GM12878 (cell line): ENCODE measurements around the gene AADAC. TPM values are rescaled to one million over a fixed set of nuclear protein-coding genes. Genes with fewer than 3 reads are reported as not detected.

Experiments used
- BRCA1 ChIP-seq: IDR thresholded peaks from 2 replicates; pipeline ENCODE4 v1.6.1; 2011; ENCODE audit warnings: low read depth, low read length, improper control_type of control experiment
- CHD2 ChIP-seq: IDR thresholded peaks from 2 replicates; pipeline ENCODE4 v1.6.1; 2011; ENCODE audit warnings: low read depth, low read length, improper control_type of control experiment, borderline replicate concordance
- HCFC1 ChIP-seq: fragments of 150-350 bp; IDR thresholded peaks from 2 replicates; pipeline ENCODE4 v1.6.1; 2014; ENCODE audit warnings: low read length
- HDGF ChIP-seq: fragments of 450-650 bp; IDR thresholded peaks from 2 replicates; pipeline ENCODE4 v1.6.1; 2016; ENCODE audit warnings: antibody characterized with exemption
- JUND ChIP-seq: IDR thresholded peaks from 2 replicates; pipeline ENCODE4 v1.6.1; 2012; ENCODE audit warnings: low read depth, mild to moderate bottlenecking, low read length, improper control_type of control experiment, moderate library complexity
- KAT2A ChIP-seq: conservative IDR thresholded peaks from 2 replicates; pipeline ENCODE4 v1.6.1; 2011; ENCODE audit warnings: low read depth, low read length; ENCODE audit not compliant: control insufficient read depth
- MTA3 ChIP-seq: IDR thresholded peaks from 2 replicates; pipeline ENCODE4 v1.6.1; 2012; ENCODE audit warnings: low read length, inconsistent platforms, borderline replicate concordance
- NR2F1 ChIP-seq: fragments of 450-650 bp; conservative IDR thresholded peaks from 2 replicates; pipeline ENCODE4 v1.6.1; 2017; ENCODE audit warnings: mild to moderate bottlenecking
- POLR2AphosphoS5 ChIP-seq: IDR thresholded peaks from 2 replicates; pipeline ENCODE4 v1.6.1; 2011; ENCODE audit warnings: mild to moderate bottlenecking, low read length, inconsistent platforms
- RB1 ChIP-seq: fragments of 450-650 bp; formaldehyde crosslinking; IDR thresholded peaks from 2 replicates; pipeline ENCODE4 v1.6.1; 2017; ENCODE audit warnings: mild to moderate bottlenecking, borderline replicate concordance
- RFX5 ChIP-seq: IDR thresholded peaks from 2 replicates; pipeline ENCODE4 v1.6.1; 2011; ENCODE audit warnings: low read depth, low read length, improper control_type of control experiment
- TAF1 ChIP-seq: IDR thresholded peaks from 2 replicates; pipeline ENCODE4 v1.6.1; 2011; ENCODE audit warnings: mild to moderate bottlenecking, low read depth, low read length, borderline replicate concordance
- TBL1XR1 ChIP-seq: IDR thresholded peaks from 2 replicates; pipeline ENCODE4 v1.6.1; 2012; ENCODE audit warnings: low read depth, low read length, improper control_type of control experiment
- ZNF217 ChIP-seq: fragments of 450-650 bp; IDR thresholded peaks from 2 replicates; pipeline ENCODE4 v1.6.1; 2017; ENCODE audit warnings: antibody characterized with exemption, mild to moderate bottlenecking
- polyA plus RNA-seq, 11 experiments: library from polyadenylated mRNA; depleted of rRNA in 4 of 11; unstranded in 6 of 11; stranded (reverse) in 5 of 11; fragments of >200 nt; fragmentation: Nextera tagmentation in 4 of 11; fragmentation: Illumina TruSeq in 1 of 11; extraction: Ambion mirVana in 4 of 11; extraction: Trizol in 1 of 11; gene quantifications; 1 replicate in 1 of 11; 2 replicates in 10 of 11; pipeline versions ENCODE4 v1.2.1 to v1.2.3, GENCODE V29; 2011 to 2016; ENCODE audit warnings: inconsistent platforms in 2 of 11, missing spikeins in 2 of 11, low read depth in 1 of 11
- total RNA-seq, 4 experiments: library from RNA; depleted of rRNA in 3 of 4; stranded (reverse); fragments of >200 nt in 3 of 4; fragmentation: Illumina TruSeq in 1 of 4; extraction: Trizol in 1 of 4; gene quantifications; 2 replicates each; pipeline versions ENCODE4 v1.2.1 to v1.2.3, GENCODE V29; 2013 to 2021
- TF ChIP-seq, protein P1 (sequence below): fragments of 450-650 bp; IDR thresholded peaks from 2 replicates; pipeline ENCODE4 v1.6.1; 2016; ENCODE audit warnings: mild to moderate bottlenecking
- TF ChIP-seq, protein P2 (sequence below): fragments of 450-650 bp; formaldehyde crosslinking; IDR thresholded peaks from 2 replicates; pipeline ENCODE4 v1.4.0; 2020; ENCODE audit warnings: mild to moderate bottlenecking, moderate library complexity
- TF ChIP-seq, protein P3 (sequence below): fragments of 450-650 bp; IDR thresholded peaks from 2 replicates; pipeline ENCODE4 v1.6.1; 2017; ENCODE audit warnings: borderline replicate concordance
- TF ChIP-seq, protein P4 (sequence below): IDR thresholded peaks from 2 replicates; pipeline ENCODE4 v1.6.1; 2012; ENCODE audit warnings: mild to moderate bottlenecking, low read depth, low read length
- TF ChIP-seq, protein P5 (sequence below): fragments of 450-650 bp; IDR thresholded peaks from 2 replicates; pipeline ENCODE4 v1.6.1; 2016; ENCODE audit warnings: mild to moderate bottlenecking

Gene AADAC
- total and polyA plus RNA-seq, 10 of the 15 experiments (the other 5 are each of a cell fraction or from before 2014, with no cell fraction given), result 0.13 TPM; not detected in 9

DNA sequence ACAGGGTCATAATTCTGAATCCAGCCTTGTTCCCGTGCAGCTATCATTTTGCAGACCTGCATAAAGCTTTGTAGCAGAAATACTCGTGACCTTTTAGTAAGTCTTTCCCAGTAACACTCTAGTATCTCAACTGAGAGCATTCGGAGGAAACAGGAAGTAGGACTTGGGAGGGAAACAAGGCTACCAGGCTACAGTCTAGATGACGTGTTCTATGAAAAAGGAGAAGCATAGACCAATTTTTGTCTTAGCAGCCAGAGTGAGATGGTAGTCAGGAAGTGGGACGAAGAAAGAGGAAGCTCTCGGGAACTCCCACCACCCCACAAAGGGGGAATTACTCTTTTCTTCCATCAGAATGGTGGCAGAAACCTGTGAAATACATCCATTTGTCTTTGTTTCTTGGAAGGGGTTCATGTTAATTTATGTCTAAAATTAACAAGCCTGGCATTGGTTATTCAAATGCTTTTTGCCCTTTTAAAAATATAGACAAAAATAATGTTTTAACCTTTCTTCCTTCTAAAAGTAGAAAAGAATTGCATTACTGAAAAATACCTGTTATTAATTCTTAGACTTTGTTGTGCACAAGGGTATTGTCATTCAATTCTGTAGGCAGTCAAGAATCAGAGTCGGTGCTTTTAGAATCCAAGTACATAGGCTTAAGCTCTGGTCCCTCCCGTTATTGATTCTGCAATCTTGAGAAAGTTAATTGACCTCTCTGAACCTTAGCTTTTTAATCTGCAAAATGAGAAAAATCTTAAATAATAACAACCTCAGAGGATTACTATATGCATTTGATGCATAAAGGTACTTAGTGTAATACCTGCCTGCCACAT lies 57.9 kb downstream of the AADAC start (continued):
- TF ChIP-seq, protein P1, sequence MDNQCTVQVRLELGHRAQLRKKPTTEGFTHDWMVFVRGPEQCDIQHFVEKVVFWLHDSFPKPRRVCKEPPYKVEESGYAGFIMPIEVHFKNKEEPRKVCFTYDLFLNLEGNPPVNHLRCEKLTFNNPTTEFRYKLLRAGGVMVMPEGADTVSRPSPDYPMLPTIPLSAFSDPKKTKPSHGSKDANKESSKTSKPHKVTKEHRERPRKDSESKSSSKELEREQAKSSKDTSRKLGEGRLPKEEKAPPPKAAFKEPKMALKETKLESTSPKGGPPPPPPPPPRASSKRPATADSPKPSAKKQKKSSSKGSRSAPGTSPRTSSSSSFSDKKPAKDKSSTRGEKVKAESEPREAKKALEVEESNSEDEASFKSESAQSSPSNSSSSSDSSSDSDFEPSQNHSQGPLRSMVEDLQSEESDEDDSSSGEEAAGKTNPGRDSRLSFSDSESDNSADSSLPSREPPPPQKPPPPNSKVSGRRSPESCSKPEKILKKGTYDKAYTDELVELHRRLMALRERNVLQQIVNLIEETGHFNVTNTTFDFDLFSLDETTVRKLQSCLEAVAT, result no peak
- TF ChIP-seq POLR2AphosphoS5 (no peak), TAF1 (no peak), HDGF (no peak), RFX5 (no peak), NR2F1 (no peak), HCFC1 (no peak), TBL1XR1 (no peak), JUND (no peak), BRCA1 (no peak), RB1 (no peak), MTA3 (no peak), CHD2 (no peak), ZNF217 (no peak), KAT2A (no peak)
- TF ChIP-seq, protein P2, sequence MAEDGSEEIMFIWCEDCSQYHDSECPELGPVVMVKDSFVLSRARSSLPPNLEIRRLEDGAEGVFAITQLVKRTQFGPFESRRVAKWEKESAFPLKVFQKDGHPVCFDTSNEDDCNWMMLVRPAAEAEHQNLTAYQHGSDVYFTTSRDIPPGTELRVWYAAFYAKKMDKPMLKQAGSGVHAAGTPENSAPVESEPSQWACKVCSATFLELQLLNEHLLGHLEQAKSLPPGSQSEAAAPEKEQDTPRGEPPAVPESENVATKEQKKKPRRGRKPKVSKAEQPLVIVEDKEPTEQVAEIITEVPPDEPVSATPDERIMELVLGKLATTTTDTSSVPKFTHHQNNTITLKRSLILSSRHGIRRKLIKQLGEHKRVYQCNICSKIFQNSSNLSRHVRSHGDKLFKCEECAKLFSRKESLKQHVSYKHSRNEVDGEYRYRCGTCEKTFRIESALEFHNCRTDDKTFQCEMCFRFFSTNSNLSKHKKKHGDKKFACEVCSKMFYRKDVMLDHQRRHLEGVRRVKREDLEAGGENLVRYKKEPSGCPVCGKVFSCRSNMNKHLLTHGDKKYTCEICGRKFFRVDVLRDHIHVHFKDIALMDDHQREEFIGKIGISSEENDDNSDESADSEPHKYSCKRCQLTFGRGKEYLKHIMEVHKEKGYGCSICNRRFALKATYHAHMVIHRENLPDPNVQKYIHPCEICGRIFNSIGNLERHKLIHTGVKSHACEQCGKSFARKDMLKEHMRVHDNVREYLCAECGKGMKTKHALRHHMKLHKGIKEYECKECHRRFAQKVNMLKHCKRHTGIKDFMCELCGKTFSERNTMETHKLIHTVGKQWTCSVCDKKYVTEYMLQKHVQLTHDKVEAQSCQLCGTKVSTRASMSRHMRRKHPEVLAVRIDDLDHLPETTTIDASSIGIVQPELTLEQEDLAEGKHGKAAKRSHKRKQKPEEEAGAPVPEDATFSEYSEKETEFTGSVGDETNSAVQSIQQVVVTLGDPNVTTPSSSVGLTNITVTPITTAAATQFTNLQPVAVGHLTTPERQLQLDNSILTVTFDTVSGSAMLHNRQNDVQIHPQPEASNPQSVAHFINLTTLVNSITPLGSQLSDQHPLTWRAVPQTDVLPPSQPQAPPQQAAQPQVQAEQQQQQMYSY (CRISPR knock-in tag), result no peak
- TF ChIP-seq, protein P3, sequence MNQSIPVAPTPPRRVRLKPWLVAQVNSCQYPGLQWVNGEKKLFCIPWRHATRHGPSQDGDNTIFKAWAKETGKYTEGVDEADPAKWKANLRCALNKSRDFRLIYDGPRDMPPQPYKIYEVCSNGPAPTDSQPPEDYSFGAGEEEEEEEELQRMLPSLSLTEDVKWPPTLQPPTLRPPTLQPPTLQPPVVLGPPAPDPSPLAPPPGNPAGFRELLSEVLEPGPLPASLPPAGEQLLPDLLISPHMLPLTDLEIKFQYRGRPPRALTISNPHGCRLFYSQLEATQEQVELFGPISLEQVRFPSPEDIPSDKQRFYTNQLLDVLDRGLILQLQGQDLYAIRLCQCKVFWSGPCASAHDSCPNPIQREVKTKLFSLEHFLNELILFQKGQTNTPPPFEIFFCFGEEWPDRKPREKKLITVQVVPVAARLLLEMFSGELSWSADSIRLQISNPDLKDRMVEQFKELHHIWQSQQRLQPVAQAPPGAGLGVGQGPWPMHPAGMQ, result no peak
- TF ChIP-seq, protein P4, sequence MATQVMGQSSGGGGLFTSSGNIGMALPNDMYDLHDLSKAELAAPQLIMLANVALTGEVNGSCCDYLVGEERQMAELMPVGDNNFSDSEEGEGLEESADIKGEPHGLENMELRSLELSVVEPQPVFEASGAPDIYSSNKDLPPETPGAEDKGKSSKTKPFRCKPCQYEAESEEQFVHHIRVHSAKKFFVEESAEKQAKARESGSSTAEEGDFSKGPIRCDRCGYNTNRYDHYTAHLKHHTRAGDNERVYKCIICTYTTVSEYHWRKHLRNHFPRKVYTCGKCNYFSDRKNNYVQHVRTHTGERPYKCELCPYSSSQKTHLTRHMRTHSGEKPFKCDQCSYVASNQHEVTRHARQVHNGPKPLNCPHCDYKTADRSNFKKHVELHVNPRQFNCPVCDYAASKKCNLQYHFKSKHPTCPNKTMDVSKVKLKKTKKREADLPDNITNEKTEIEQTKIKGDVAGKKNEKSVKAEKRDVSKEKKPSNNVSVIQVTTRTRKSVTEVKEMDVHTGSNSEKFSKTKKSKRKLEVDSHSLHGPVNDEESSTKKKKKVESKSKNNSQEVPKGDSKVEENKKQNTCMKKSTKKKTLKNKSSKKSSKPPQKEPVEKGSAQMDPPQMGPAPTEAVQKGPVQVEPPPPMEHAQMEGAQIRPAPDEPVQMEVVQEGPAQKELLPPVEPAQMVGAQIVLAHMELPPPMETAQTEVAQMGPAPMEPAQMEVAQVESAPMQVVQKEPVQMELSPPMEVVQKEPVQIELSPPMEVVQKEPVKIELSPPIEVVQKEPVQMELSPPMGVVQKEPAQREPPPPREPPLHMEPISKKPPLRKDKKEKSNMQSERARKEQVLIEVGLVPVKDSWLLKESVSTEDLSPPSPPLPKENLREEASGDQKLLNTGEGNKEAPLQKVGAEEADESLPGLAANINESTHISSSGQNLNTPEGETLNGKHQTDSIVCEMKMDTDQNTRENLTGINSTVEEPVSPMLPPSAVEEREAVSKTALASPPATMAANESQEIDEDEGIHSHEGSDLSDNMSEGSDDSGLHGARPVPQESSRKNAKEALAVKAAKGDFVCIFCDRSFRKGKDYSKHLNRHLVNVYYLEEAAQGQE, result no peak
- TF ChIP-seq, protein P5, sequence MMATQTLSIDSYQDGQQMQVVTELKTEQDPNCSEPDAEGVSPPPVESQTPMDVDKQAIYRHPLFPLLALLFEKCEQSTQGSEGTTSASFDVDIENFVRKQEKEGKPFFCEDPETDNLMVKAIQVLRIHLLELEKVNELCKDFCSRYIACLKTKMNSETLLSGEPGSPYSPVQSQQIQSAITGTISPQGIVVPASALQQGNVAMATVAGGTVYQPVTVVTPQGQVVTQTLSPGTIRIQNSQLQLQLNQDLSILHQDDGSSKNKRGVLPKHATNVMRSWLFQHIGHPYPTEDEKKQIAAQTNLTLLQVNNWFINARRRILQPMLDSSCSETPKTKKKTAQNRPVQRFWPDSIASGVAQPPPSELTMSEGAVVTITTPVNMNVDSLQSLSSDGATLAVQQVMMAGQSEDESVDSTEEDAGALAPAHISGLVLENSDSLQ, result no peak
